Kidney tubule cell (primary cell): ENCODE measurements around the gene MOV10L1.
"Not testable (repeated sequence)": the region's sequence is repeated elsewhere in the genome, so short reads cannot be mapped to it uniquely, and the experiment has no call there.

Experiments used
- DNase-seq: peaks from one replicate; pipeline ENCODE4 v3.0.0-alpha.2; 2018; ENCODE audit warnings: low spot score

Gene MOV10L1

DNA sequence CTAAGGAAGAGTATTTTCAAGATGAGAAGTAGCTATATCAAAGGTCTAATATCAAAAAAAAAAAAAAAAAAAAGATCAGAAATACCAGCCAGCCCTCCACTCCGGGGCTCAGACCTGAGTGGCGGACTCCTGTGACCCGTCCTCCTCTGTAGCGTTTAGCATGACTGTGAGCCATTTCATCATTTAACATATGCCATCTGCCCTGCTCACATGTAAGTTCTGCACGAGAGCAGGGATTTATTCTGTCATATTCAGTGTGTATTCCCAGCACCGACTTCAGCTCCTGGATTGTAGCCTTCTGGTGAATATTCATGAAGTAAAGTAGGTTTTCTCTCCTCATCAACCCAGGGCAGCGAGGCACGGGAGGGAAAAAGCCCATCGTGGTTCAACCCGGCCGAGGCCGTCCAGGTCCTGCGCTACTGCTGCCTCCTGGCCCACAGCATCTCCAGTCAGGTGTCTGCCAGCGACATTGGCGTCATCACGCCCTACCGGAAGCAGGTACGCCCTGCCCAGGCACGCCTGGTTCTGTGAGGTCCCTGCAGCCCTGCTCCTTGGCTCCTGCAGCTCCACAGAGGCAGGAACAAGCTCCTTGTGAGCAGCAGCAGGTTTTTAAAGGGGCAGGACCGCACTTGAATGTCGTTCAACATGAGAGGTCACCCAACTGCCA is 68.0 kb downstream of the MOV10L1 start:
- peak; percentile 54 for DNase-seq

GRCh38 chr22:50160947-50161346 is 71.1 kb downstream of the MOV10L1 start:
- no peak for DNase-seq

DNA sequence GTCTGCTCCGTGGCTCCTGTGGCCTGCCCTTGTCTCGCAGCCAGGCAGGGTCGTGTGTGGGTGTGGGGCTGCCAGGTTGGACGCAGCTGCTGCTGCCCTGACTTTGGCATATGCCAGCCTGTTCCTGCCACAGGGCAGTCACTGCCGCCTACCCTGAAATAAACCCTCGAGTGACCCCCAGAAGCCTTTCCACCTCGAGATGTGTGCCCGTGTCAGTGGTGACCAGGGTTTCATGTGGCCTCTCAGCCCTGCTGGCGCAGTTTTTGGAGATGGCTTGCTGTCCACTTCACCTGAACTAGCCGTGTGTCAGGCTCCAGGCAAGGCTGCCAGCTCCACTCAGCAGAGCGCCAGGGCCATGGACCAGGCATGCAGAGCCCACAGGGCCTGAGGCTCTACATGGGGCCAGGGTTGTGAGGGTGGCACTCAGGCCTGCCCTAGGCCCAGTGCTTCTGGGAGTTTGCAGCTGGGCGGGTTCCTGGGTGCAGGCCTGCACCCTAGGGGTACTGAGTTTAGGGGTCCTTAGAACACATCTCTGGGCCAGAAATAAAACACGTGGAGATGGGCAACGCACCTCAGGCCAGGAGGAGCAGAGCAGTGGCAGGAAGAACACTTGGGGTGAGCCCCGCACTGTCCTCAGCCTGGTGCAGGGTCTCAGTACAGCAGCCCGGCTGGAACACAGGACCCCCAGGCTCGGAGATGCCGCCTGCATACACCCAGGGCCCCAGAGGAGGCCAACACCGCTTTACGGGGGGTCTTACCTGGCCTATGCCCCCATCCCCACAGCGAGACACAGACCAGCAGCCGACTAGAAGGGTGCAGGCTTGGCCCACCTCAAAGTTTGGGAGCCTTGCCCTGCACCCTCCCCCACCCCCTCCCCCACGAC is 71.9 kb downstream of the MOV10L1 start:
- DNase-seq: no peak

GRCh38 chr22:50162391-50162956 is 72.7 kb downstream of the MOV10L1 start:
- no peak for DNase-seq

DNA sequence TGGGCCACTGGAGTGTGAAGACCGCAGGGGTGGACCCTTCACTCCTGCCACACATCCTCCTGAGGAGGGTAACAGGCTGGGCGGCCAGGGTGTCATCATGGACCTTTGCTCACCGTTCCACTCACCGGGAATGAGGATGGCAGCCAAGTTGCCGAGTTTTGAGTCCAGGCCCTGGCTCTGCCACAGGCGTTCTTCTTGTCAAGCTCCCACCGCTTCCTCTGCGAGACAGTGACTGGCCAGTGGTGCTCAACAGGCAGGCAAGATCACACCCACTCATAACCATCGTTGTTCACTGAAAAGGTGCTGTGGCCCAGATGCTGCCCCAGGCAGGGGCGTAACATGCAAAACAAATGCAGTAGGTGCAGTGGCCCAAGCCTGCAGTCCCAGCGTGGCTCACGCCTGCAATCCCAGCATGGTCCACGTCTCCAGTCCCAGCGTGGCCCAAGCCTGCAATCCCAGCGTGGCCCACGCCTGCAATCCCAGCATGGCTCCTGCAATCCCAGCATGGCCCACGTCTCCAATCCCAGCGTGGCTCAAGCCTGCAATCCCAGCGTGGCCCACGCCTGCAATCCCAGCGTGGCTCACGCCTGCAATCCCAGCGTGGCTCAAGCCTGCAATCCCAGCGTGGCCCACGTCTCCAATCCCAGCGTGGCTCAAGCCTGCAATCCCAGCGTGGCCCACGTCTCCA is 75.8 kb downstream of the MOV10L1 start:
- DNase-seq: no peak

GRCh38 chr22:50167689-50168489 is 78.1 kb downstream of the MOV10L1 start:
- DNase-seq: no peak

DNA sequence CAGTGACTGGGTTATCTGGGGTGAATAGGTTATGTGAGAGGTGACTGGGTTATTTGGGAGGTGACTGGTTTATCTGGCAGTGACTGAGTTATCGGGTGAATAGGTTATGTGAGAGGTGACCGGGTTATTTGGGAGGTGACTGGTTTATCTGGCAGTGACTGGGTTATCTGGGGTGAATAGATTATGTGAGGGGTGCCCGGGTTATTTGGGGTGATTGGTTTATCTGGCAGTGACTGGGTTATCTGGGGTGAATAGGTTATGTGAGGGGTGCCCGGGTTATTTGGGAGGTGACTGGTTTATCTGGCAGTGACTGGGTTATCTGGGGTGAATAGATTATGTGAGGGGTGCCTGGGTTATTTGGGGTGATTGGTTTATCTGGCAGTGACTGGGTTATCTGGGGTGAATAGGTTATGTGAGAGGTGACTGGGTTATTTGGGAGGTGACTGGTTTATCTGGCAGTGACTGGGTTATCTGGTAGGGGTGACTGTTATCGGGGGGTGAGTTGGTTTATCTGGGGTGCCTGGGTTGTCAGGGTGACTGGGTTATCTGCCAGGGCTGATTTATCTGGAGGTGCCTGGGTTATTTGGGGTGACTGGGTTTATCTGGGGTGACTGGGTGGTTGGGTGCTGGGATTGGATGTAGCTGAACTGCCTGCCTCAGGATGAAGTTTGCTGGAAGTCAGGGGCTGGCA is 78.8 kb downstream of the MOV10L1 start:
- not testable (repeated sequence) for DNase-seq

DNA sequence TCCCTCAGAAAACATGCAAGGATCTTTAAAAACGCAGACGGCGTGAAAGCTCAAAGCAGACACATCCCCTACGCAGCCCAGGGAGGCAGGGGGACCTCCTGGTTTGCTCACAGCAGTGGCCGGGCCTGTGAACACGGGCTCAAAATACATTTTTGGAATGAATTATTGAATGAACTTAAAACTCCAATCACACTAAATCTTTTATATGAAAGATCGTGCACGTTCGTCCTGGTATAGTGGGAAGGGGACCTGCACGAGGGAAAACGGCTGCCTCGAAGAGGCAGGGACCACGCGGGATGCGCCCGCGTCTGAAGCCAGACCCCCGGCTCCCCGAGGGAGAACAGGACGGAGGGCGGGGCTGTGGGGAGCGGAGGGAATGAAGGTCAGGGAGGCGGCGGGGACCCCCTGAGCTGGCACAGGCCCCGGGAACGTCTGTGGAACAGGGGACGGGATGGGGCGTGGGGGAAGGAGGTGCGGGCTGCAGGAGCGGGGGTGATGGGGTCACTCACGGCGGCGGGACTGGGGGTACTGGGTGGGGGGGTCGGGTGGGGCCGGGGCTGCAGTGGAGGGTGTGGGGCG is 79.5 kb downstream of the MOV10L1 start:
- DNase-seq: no peak

GRCh38 chr22:50169774-50170341 is 80.1 kb downstream of the MOV10L1 start:
- no peak for DNase-seq

- DNase-seq: no peak
Measured at GRCh38 chr22:50170453-50171318, 80.9 kb downstream of the MOV10L1 start, which contains the start of gene PANX2. Gene PANX2, plus strand, starts transcription at chr22:50170731. Its CDS starts 0 bp downstream, at chr22:50170731.

DNA sequence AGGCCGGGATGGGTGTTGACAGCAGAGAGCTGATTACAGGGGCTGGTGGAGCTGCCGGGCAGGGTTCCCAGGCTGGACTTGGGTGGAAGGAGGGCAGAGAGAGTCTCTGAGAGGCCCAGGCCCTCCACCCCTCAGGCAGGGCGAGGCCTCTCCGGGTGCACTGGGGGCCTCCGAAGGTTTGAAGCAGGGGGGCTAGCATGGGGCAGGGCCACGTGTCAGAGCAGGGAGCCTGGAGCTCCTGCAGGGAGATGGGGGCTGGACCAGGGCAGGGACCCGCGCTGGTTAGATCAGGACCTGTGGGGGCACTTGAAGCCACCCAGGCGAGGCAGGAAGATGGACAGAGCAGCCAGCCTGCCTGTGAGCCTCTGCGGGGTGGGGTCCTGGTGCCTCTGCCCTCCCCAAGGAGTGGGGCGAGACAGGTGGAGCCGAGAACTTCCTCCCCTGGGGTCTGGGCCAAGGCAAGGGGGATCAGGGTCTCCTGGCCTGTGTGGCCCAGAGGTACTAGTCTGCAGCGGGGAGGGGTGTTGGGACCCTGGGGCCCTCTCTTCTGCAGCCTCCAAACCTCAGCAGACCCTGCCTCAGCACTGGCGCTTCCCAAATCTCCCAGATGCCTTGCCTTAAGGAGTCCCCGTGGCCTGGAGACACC is 81.6 kb downstream of the MOV10L1 start:
- no peak for DNase-seq

DNA sequence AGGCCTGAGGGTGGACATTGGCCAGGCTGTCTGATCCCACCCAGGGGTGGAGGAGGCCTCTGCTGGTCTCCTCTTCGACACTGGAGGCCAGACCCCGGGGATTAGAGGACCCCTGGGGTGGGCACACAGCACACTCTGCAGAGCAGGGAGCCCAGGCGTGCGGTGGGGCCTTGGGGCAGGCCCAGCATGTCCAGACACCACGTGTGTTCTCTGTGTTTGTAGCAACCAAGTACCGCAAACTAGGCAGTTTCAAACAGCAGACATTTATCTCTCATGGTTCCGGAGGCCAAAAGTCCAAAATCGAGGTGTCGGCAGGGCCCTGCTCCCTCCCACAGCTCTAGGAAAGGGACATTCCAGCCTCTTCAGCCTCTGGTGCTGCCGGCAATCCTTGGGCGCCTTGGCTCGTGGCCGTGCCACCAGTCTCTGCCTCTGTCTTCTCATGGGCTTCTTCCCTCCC is 82.2 kb downstream of the MOV10L1 start:
- no peak for DNase-seq

GRCh38 chr22:50173311-50173982 is 83.6 kb downstream of the MOV10L1 start:
- no peak for DNase-seq

GRCh38 chr22:50173983-50174355 is 84.2 kb downstream of the MOV10L1 start:
- no peak for DNase-seq

GRCh38 chr22:50174382-50175190 is 84.8 kb downstream of the MOV10L1 start:
- DNase-seq: no peak

DNA sequence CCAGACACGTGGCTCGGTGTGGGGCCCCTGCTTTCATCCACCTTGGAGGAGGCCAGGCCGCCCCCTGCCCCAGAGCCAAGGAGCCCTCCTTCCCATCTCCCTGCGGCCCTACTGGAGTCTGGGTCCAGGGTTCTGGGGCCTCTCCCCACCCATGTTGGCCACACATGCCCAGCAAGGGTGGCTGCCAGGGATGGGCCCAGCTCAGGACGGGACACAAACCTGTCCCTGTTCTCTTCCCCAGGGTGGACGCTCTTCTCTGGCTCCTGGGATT is 85.3 kb downstream of the MOV10L1 start:
- no peak for DNase-seq
